K562 (cell line): ENCODE results near the gene MRLN.

ENCODE experiments used
- BACH1 ChIP-seq: fragments of 200-800 bp; sonication (Bioruptor generic); IDR thresholded peaks from 2 replicates; pipeline ENCODE4 v1.6.1; 2016; ENCODE audit warnings: missing genetic modification characterization, missing compliant biosample characterization
- CBX8 ChIP-seq: fragments of 200-600 bp; sonication (generic); IDR thresholded peaks from 2 replicates; pipeline ENCODE4 v1.6.1; 2012; ENCODE audit warnings: borderline replicate concordance, mixed run types, low read depth, mild to moderate bottlenecking, moderate library complexity, mixed read lengths, low read length, control low read depth, inconsistent platforms; ENCODE audit not compliant: poor library complexity, severe bottlenecking; ENCODE audit errors: extremely low read depth
- CHD4 ChIP-seq: fragments of 200-600 bp; sonication (generic); IDR thresholded peaks from 3 replicates; pipeline ENCODE4 v1.6.1; 2012; ENCODE audit warnings: low read depth, mild to moderate bottlenecking, mixed read lengths, low read length, inconsistent platforms; ENCODE audit not compliant: insufficient read depth, insufficient replicate concordance, poor library complexity, severe bottlenecking
- CTCF ChIP-seq, 3 experiments: IDR thresholded peaks in 2 of 3; conservative IDR thresholded peaks in 1 of 3; 2 replicates each; pipeline ENCODE4 v1.5.1; 2011 to 2012; ENCODE audit warnings: low read length in 3 of 3, mild to moderate bottlenecking in 3 of 3, control low read depth in 2 of 3, improper control_type of control experiment in 1 of 3, inconsistent platforms in 1 of 3, low read depth in 1 of 3, mixed read lengths in 1 of 3, moderate library complexity in 1 of 3; ENCODE audit not compliant: insufficient read depth in 2 of 3
- TF ChIP-seq, protein P1 (sequence below), 2 experiments: IDR thresholded peaks; 2 replicates each; pipeline ENCODE4 v1.6.1; 2012; ENCODE audit warnings: improper control_type of control experiment in 2 of 2, low read depth in 2 of 2, low read length in 2 of 2, borderline replicate concordance in 1 of 2

GRCh38 chr10:59704630-59705029, 48.6 kb downstream of the MRLN start:
- TF ChIP-seq, protein P1, sequence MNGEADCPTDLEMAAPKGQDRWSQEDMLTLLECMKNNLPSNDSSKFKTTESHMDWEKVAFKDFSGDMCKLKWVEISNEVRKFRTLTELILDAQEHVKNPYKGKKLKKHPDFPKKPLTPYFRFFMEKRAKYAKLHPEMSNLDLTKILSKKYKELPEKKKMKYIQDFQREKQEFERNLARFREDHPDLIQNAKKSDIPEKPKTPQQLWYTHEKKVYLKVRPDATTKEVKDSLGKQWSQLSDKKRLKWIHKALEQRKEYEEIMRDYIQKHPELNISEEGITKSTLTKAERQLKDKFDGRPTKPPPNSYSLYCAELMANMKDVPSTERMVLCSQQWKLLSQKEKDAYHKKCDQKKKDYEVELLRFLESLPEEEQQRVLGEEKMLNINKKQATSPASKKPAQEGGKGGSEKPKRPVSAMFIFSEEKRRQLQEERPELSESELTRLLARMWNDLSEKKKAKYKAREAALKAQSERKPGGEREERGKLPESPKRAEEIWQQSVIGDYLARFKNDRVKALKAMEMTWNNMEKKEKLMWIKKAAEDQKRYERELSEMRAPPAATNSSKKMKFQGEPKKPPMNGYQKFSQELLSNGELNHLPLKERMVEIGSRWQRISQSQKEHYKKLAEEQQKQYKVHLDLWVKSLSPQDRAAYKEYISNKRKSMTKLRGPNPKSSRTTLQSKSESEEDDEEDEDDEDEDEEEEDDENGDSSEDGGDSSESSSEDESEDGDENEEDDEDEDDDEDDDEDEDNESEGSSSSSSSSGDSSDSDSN (IDR thresholded peaks at IDR 0.05; ENCODE audit: borderline replicate concordance in 1 of 2, low read depth in 2 of 2, low read length in 2 of 2): no peak
- TF ChIP-seq CBX8: no peak
- no peak for TF ChIP-seq BACH1 (tag)
- no peak for TF ChIP-seq CTCF (IDR thresholded peaks at IDR 0.05 in 2 of 3, conservative IDR thresholded peaks at IDR 0.05 in 1 of 3; ENCODE audit: insufficient read depth in 2 of 3, low read depth in 1 of 3, low read length in 3 of 3)
- TF ChIP-seq CHD4: no peak
